HCT116 (cell line): ENCODE data around the gene SNX25. TPM values are rescaled to one million over a fixed set of nuclear protein-coding genes. Genes with fewer than 3 reads are reported as not detected.

Experiments
- ATAC-seq: fragments of 200-7000 bp; cut with Tn5 transposase; 2 replicates; pipeline ENCODE4 v1.9.1; 2020; ENCODE audit warnings: mild to moderate bottlenecking, moderate library complexity
- BruUV-seq: library from RNA; stranded (reverse); fragments of 400-500 nt; replicated peaks from 2 replicates; lab custom pipeline; 2021; lab: Mats Ljungman, UMichigan
- CTCF ChIA-PET: fragments of 300-600 bp; sonication (Branson Sonifier 250); formaldehyde crosslinking; loops from one replicate; lab custom pipeline; 2021; ENCODE audit warnings: antibody characterized with exemption; lab: Charles Lee
- POLR2A ChIA-PET: fragments of 300-600, 350-600 bp; sonication (Branson Sonifier 250); formaldehyde crosslinking; loops from one replicate; lab custom pipeline; 2021; ENCODE audit warnings: antibody characterized with exemption; lab: Charles Lee
- RAD21 ChIA-PET, 2 experiments: fragments of 300-600 bp; sonication (Branson Sonifier 250); formaldehyde crosslinking; loops; one replicate each; lab custom pipeline; 2023; ENCODE audit warnings: low total read pairs in 2 of 2; ENCODE audit not compliant: uncharacterized antibody in 2 of 2, unreplicated experiment in 2 of 2, low non-redundant PET in 1 of 2; lab: Charles Lee
- DNase-seq: peaks from one replicate; pipeline ENCODE4 v3.0.0-alpha.2; 2010; ENCODE audit warnings: low read depth, low spot score
- H2AFZ ChIP-seq: fragments of 200-600 bp; shearing (Covaris generic), sonication (generic); 2 replicates; pipeline ENCODE4 v1.6.1; 2017; ENCODE audit warnings: low read depth, mixed run types, mixed read lengths, antibody characterized with exemption, low read length; ENCODE audit not compliant: poor library complexity, severe bottlenecking
- H3K27ac ChIP-seq: 2 replicates; pipeline ENCODE4 v1.5.1; 2012; ENCODE audit warnings: low read depth, low read length
- H3K27me3 ChIP-seq: fragments of 200-600 bp; sonication (generic); 2 replicates; pipeline ENCODE4 v1.6.1; 2016; ENCODE audit warnings: mixed run types, low read length, mixed read lengths; ENCODE audit not compliant: insufficient read depth
- H3K36me3 ChIP-seq, 2 experiments: fragments of 200-500 bp in 1 of 2; fragments of 200-600 bp in 1 of 2; sonication (Bioruptor generic) in 1 of 2; sonication (generic) in 1 of 2; 2 replicates each; pipeline versions ENCODE4 v1.5.1 to v1.6.1; 2014 to 2016; ENCODE audit warnings: low read length in 2 of 2, inconsistent platforms in 1 of 2, mixed read lengths in 1 of 2, mixed run types in 1 of 2; ENCODE audit not compliant: insufficient read depth in 2 of 2, control insufficient read depth in 1 of 2
- H3K4me1 ChIP-seq, 2 experiments: fragments of 200-600 bp in 1 of 2; sonication (generic) in 1 of 2; 2 replicates each; pipeline versions ENCODE4 v1.5.1 to v1.6.1; 2012 to 2017; ENCODE audit warnings: low read length in 2 of 2, inconsistent platforms in 1 of 2, mild to moderate bottlenecking in 1 of 2, mixed read lengths in 1 of 2, mixed run types in 1 of 2, moderate library complexity in 1 of 2; ENCODE audit not compliant: insufficient read depth in 2 of 2, control insufficient read depth in 1 of 2
- H3K4me2 ChIP-seq: fragments of 200-600 bp; sonication (generic); 2 replicates; pipeline ENCODE4 v1.6.1; 2017; ENCODE audit warnings: mixed run types, low read length, mixed read lengths
- H3K4me3 ChIP-seq, 2 experiments: fragments of 200-600 bp in 1 of 2; sonication (generic) in 1 of 2; replicated peaks in 1 of 2; 2 replicates each; pipeline ENCODE4 v1.5.1; 2011 to 2016; ENCODE audit warnings: low read length in 2 of 2, control low read depth in 1 of 2, low read depth in 1 of 2, mild to moderate bottlenecking in 1 of 2, mixed read lengths in 1 of 2, mixed run types in 1 of 2
- H3K79me2 ChIP-seq: fragments of 200-600 bp; sonication (generic); 2 replicates; pipeline ENCODE4 v1.6.1; 2017; ENCODE audit warnings: mild to moderate bottlenecking, mixed run types, low read length, moderate library complexity, mixed read lengths; ENCODE audit not compliant: insufficient read depth
- H3K9ac ChIP-seq: fragments of 200-600 bp; sonication (generic); 2 replicates; pipeline ENCODE4 v1.6.1; 2016; ENCODE audit warnings: low read length, mixed read lengths
- H3K9me2 ChIP-seq: fragments of 200-600 bp; sonication (generic), shearing (Covaris generic); 2 replicates; pipeline ENCODE4 v1.6.1; 2017; ENCODE audit warnings: mixed run types, mild to moderate bottlenecking, moderate library complexity; ENCODE audit not compliant: insufficient read depth
- H3K9me3 ChIP-seq, 2 experiments: fragments of 200-500 bp in 1 of 2; fragments of 200-600 bp in 1 of 2; sonication (Bioruptor generic) in 1 of 2; sonication (generic) in 1 of 2; 2 replicates each; pipeline ENCODE4 v1.6.1; 2014 to 2017; ENCODE audit warnings: low read length in 2 of 2, mixed read lengths in 2 of 2, inconsistent platforms in 1 of 2, low read depth in 1 of 2, mild to moderate bottlenecking in 1 of 2, mixed run types in 1 of 2, moderate library complexity in 1 of 2; ENCODE audit not compliant: control insufficient read depth in 1 of 2, insufficient read depth in 1 of 2
- H4K20me1 ChIP-seq: fragments of 200-600 bp; sonication (generic), shearing (Covaris generic); 2 replicates; pipeline ENCODE4 v1.6.1; 2017; ENCODE audit warnings: mixed run types, mild to moderate bottlenecking, moderate library complexity; ENCODE audit not compliant: insufficient read depth
- CBX3 ChIP-seq: IDR thresholded peaks from 2 replicates; pipeline ENCODE4 v1.6.1; 2012; ENCODE audit warnings: low read depth
- CEBPB ChIP-seq: IDR thresholded peaks from 2 replicates; pipeline ENCODE4 v1.6.1; 2012; ENCODE audit warnings: low read depth
- CTCF ChIP-seq, 3 experiments: fragments of 200-600 bp in 1 of 3; sonication (generic) in 1 of 3; IDR thresholded peaks in 2 of 3; conservative IDR thresholded peaks in 1 of 3; 2 replicates each; pipeline ENCODE4 v1.5.1; 2012 to 2017; ENCODE audit warnings: low read depth in 2 of 3, low read length in 2 of 3, antibody characterized with exemption in 1 of 3, borderline replicate concordance in 1 of 3, control low read depth in 1 of 3, mild to moderate bottlenecking in 1 of 3, mixed read lengths in 1 of 3, mixed run types in 1 of 3, moderate library complexity in 1 of 3; ENCODE audit not compliant: insufficient read depth in 1 of 3
- EGR1 ChIP-seq: IDR thresholded peaks from 2 replicates; pipeline ENCODE4 v1.6.1; 2012; ENCODE audit warnings: low read depth
- ELF1 ChIP-seq: IDR thresholded peaks from 2 replicates; pipeline ENCODE4 v1.6.1; 2012; ENCODE audit warnings: low read depth, borderline replicate concordance
- EZH2 ChIP-seq: fragments of 200-600 bp; sonication (generic); IDR thresholded peaks from 2 replicates; pipeline ENCODE4 v1.6.1; 2017; ENCODE audit warnings: antibody characterized with exemption, mixed run types
- FOSL1 ChIP-seq: IDR thresholded peaks from 2 replicates; pipeline ENCODE4 v1.6.1; 2012; ENCODE audit warnings: low read depth
- JUND ChIP-seq: IDR thresholded peaks from 2 replicates; pipeline ENCODE4 v1.6.1; 2012
- MAX ChIP-seq: IDR thresholded peaks from 2 replicates; pipeline ENCODE4 v1.6.1; 2012
- RAD21 ChIP-seq: IDR thresholded peaks from 2 replicates; pipeline ENCODE4 v1.6.1; 2012; ENCODE audit warnings: low read depth, mild to moderate bottlenecking
- REST ChIP-seq: IDR thresholded peaks from 2 replicates; pipeline ENCODE4 v1.6.1; 2012; ENCODE audit warnings: low read depth
- SIN3A ChIP-seq: IDR thresholded peaks from 2 replicates; pipeline ENCODE4 v1.6.1; 2012; ENCODE audit warnings: low read depth
- SP1 ChIP-seq: IDR thresholded peaks from 2 replicates; pipeline ENCODE4 v1.6.1; 2012; ENCODE audit warnings: low read depth
- TCF7L2 ChIP-seq: IDR thresholded peaks from 2 replicates; pipeline ENCODE4 v1.7.0; 2011; ENCODE audit warnings: borderline replicate concordance, inconsistent platforms; ENCODE audit not compliant: insufficient read depth, insufficient read length; ENCODE audit errors: extremely low read depth
- ZBTB33 ChIP-seq: IDR thresholded peaks from 2 replicates; pipeline ENCODE4 v1.6.1; 2011; ENCODE audit warnings: mild to moderate bottlenecking, low read length, moderate library complexity; ENCODE audit not compliant: insufficient replicate concordance; ENCODE audit errors: extremely low read depth
- ZNF274 ChIP-seq: fragments of 200-500 bp; sonication (Bioruptor generic); IDR thresholded peaks from 2 replicates; pipeline ENCODE4 v1.6.1; 2014; ENCODE audit warnings: mild to moderate bottlenecking, low read depth, low read length, inconsistent platforms
- intact Hi-C: fragments of 100-400 bp; cut with micrococcal nuclease; formaldehyde crosslinking; loops from 2 replicates; pipeline ENCODE4 v1.10.0; 2022
- total RNA-seq: library from RNA; stranded (reverse); gene quantifications from one replicate; pipeline ENCODE4 v1.2.1, GENCODE V29; 2021; ENCODE audit not compliant: unreplicated experiment

Gene SNX25
- total RNA-seq, 1 experiment from 2014 or later = 20.9 TPM

GRCh38 chr4:185194924-185195888 is 14.2 kb upstream of the SNX25 start (continued):
- no peak for TF ChIP-seq ZBTB33

GRCh38 chr4:185196437-185196836 is 13.0 kb upstream of the SNX25 start:
- H4K20me1 ChIP-seq = peaks cover 5% of the 10 kb centered on the region; the same call in 1 of the 2 replicates
- ATAC-seq = peak; percentile 82
- H3K36me3 ChIP-seq = 0 out of 4 replicates have a peak, but pooled peaks cover 0 to 3% of the 10 kb centered on the region in 2 experiments
- POLR2A ChIA-PET = interaction anchor here (1.1 kb wide), 1 partner anchor 10 kb away, joined by 4 read pairs; no protein-coding TSS in a partner anchor
- peak; percentile 60 for DNase-seq
- H2AFZ ChIP-seq = no peak overlapping the region
- RAD21 ChIA-PET = no interaction called here
- no TSS peak for BruUV-seq
- H3K27ac ChIP-seq = peak overlapping the region; percentile 70
- intact Hi-C loops = no loop called here
- peaks cover 58 to 64% of the 10 kb centered on the region in 2 experiments for H3K4me1 ChIP-seq
- H3K9ac ChIP-seq = peak overlapping the region; percentile 57
- H3K4me3 ChIP-seq = peak overlapping the region in 1 of 2 experiments; percentile 7; a peak in 1 of 4 replicates
- H3K9me2 ChIP-seq = no peaks in the 10 kb centered on the region
- no peaks in the 10 kb centered on the region for H3K27me3 ChIP-seq
- CTCF ChIA-PET = interaction anchor here (0.8 to 1.8 kb wide), 2 partner anchors 13 to 841 kb away, joined by 3 to 16 read pairs; no protein-coding TSS in a partner anchor
- H3K9me3 ChIP-seq = no peaks in the 10 kb centered on the region
- peaks cover 77% of the 10 kb centered on the region for H3K79me2 ChIP-seq
- H3K4me2 ChIP-seq = peak overlapping the region; percentile 63
- TF ChIP-seq RAD21 = 0 out of 2 replicates have a peak, but pooled peaks have one; percentile 5
- TF ChIP-seq CBX3 = 0 out of 2 replicates have a peak, but pooled peaks have one; percentile 38
- TF ChIP-seq REST = no peak
- no peak for TF ChIP-seq SIN3A
- peak; percentile 47 for TF ChIP-seq SP1
- TF ChIP-seq FOSL1 = peak; percentile 61; the same call in 1 of the 2 replicates
- no peak for TF ChIP-seq ELF1
- TF ChIP-seq ZNF274 = no peak
- no peak for TF ChIP-seq TCF7L2
- peak; percentile 66 for TF ChIP-seq JUND
- TF ChIP-seq CEBPB = peak; percentile 28; the same call in 1 of the 2 replicates
- TF ChIP-seq EZH2 = no peak
- TF ChIP-seq CTCF (IDR thresholded peaks at IDR 0.05 in 2 of 3, conservative IDR thresholded peaks at IDR 0.05 in 1 of 3; ENCODE audit: borderline replicate concordance in 1 of 3, insufficient read depth in 1 of 3, low read depth in 2 of 3, low read length in 2 of 3) = no peak
- no peak for TF ChIP-seq EGR1
- no peak for TF ChIP-seq MAX
